Cardiac fibroblast (primary cell): ENCODE data around the gene PGLYRP4.
A peak's percentile ranks its signal among the peaks of the same experiment; 100 is the strongest.

Source experiments
- DNase-seq, 2 donors: peaks; one replicate each; pipeline versions ENCODE4 v3.0.0 to v3.0.0-alpha.2; 2010; ENCODE audit warnings: low read depth in 2 of 2
- H3K4me3 ChIP-seq, 2 donors: replicated peaks in 1 of 2; 1 replicate in 1 of 2; 2 replicates in 1 of 2; pipeline ENCODE4 v1.5.1; 2011; ENCODE audit warnings: low read depth in 2 of 2, low read length in 2 of 2, mild to moderate bottlenecking in 2 of 2, moderate library complexity in 1 of 2
- CTCF ChIP-seq: IDR thresholded peaks from one replicate; pipeline ENCODE4 v1.5.1; 2011; ENCODE audit warnings: low read depth, mild to moderate bottlenecking, low read length, inconsistent platforms

PGLYRP4 gene

GRCh38 chr1:153348511-153349362, at the start of gene PGLYRP4:
PGLYRP4 (minus strand) TSS chr1:153348841; CDS start chr1:153347932, 909 bp downstream.
- TF ChIP-seq CTCF = no peak
- no peak within 1 kb of the TSS for H3K4me3 ChIP-seq
- no peak for DNase-seq

- no peak for TF ChIP-seq CTCF
- no peak for DNase-seq
- no peak overlapping the region for H3K4me3 ChIP-seq
Observed at GRCh38 chr1:153397924-153398651, 49.4 kb upstream of the PGLYRP4 start.

- TF ChIP-seq CTCF = no peak
- H3K4me3 ChIP-seq = no peak overlapping the region
- no peak for DNase-seq
Observed at GRCh38 chr1:153397051-153397923, 48.6 kb upstream of the PGLYRP4 start.

- H3K4me3 ChIP-seq = no peak overlapping the region
- TF ChIP-seq CTCF = no peak
- DNase-seq = no peak
Observed at GRCh38 chr1:153396461-153396860, 47.8 kb upstream of the PGLYRP4 start.

- DNase-seq = no peak
- TF ChIP-seq CTCF = no peak
- H3K4me3 ChIP-seq = no peak overlapping the region
Observed at GRCh38 chr1:153395776-153396175, 47.1 kb upstream of the PGLYRP4 start.

- peak in 1 of 2 donors; percentile 2 for DNase-seq
- no peak for TF ChIP-seq CTCF
Observed at GRCh38 chr1:153395136-153395685, 46.6 kb upstream of the PGLYRP4 start.

More at GRCh38 chr1:153395136-153395685, 46.6 kb upstream of the PGLYRP4 start:
- H3K4me3 ChIP-seq = no peak overlapping the region
